Mammary epithelial cell (primary cell): ENCODE measurements around the gene MMS19.

Source experiments
- CTCF ChIP-seq, 2 donors: IDR thresholded peaks in 1 of 2; conservative IDR thresholded peaks in 1 of 2; 2 replicates each; pipeline ENCODE4 v1.5.1; 2011 to 2012; ENCODE audit warnings: inconsistent platforms in 2 of 2, low read length in 2 of 2, mild to moderate bottlenecking in 2 of 2, control low read depth in 1 of 2, low read depth in 1 of 2; ENCODE audit not compliant: insufficient read depth in 1 of 2; ENCODE audit errors: extremely low read depth in 1 of 2
- EZH2 ChIP-seq: IDR thresholded peaks from 2 replicates; pipeline ENCODE4 v1.6.1; 2012; ENCODE audit warnings: low read length, inconsistent platforms, borderline replicate concordance

GRCh38 chr10:97532935-97533671 lies 34.9 kb upstream of the MMS19 start:
- no peak for TF ChIP-seq EZH2
- no peak for TF ChIP-seq CTCF (conservative IDR thresholded peaks at IDR 0.05 in 1 of 2, IDR thresholded peaks at IDR 0.05 in 1 of 2; ENCODE audit: extremely low read depth in 1 of 2, insufficient read depth in 1 of 2, low read depth in 1 of 2, low read length in 2 of 2)
